ENCODE results near the gene LBX2. TPM values are rescaled to one million over a fixed set of nuclear protein-coding genes. Genes with fewer than 3 reads are reported as not detected.
A peak's percentile ranks its signal among the peaks of the same experiment; 100 is the strongest.

LBX2 gene
- total and polyA plus RNA-seq, 9 of the 15 experiments (the other 6 are each of a cell fraction or from before 2014, with no cell fraction given), result 0.39 to 6.2 (median 1.8) TPM; not detected in 1

DNA sequence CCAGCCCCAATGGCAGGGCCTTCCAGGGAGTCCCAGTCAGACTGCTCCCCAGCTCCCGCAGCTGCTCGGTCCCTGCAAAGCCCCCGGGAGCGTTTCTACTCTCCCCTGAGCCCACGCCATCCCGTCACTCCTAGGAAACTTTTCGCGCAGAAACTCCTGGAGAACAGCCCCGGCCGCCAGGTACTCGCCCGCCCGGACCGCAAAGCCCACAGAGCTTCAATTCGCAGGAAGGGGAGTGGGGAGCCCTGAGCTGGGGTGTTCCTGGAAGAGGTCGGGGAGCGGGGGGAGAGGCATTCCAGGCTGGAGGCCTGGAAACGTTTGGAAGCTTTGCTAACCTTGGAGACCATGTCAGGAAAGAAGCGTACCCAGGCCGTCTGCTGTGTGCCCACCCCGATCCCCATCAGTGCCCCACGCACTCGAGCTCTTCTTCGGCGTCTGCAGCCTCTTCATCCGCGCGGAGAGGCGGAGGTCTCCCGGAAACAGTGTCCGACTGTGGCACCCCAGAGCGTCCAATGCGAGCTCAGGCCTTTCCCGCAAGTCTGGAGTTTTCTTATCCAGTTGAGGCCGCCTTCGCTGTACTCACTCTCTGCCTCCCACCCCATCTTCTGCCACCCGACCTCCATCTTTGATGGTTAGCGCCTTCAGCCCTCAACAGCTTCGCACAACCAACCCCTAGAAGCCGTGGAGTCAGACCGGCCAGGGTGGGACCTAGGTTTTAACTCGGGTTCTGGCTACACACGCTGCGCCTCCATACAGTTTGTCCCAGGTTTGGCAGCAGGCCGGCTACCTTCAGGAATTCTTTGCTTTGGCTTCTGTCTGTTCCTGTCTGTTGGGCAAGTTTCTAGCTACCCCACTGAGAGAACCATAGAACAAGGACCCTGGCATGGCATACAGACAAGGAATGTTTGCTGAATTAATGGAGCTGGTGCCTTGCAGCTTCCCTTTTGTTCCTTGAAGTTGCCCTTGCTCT, 4.4 kb upstream of the LBX2 start (continued):
- peak; percentile 69 for TF ChIP-seq RBBP5 (IDR thresholded peaks at IDR 0.05; ENCODE audit: borderline replicate concordance, insufficient read depth, low read length, poor library complexity, severe bottlenecking)
- no peak for TF ChIP-seq BRD9 (IDR thresholded peaks at IDR 0.05; ENCODE audit: low read depth, partially characterized antibody)

DNA sequence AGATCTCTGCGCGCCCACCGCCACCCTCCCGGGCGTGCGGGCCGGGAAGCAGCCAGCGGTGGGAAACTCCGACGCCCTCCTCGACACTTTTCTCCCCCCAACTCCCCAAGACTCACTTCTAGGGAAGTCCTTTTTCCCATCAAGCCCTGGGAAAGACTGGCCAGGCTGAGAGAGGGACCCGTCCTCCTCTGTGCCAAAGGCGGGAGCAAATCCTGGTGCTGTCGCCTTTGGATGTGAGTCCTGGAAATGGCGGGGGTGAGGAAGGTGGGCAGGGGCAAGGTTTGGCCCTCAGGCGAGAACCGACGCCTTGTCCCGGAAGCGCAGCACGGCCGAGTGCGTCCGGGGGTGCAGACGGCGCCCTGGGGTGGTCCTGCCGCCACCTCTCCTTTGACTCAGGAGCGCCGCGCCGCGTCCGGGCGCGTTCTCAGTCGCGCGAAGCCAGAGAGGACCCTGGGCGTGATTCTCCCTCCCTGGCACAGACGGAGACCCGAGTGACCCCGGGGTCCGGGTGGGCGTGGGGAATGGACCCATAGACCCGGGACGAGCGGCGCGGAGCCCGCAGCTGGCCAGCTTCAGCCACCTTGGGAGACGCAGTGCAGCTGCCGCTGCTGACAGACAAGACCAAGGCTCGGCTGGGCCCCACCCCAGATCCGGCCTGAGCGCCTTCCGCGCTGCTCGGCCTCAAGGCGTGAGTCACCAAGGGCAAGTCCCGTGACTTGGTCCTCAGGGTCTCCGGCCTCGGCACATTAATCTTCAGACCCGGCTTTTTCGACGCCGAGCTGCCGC, 3.5 kb upstream of the LBX2 start:
- peak; percentile 82 for ATAC-seq
- peak overlapping the region; percentile 97 for H2AFZ ChIP-seq (ENCODE audit: low read depth, low read length)
- WGBS (ENCODE audit: insufficient coverage, low coverage, missing lambda C conversion rate), result under 1% methylated on average over 60 of the region's 67 CpGs
- no peaks in the 10 kb centered on the region for H3K9me3 ChIP-seq (replicated peaks; ENCODE audit: control insufficient read depth, insufficient read depth, low read depth, low read length)
- in situ Hi-C loops (cut with MboI) (no loop called here), intact Hi-C loops (cut with micrococcal nuclease) (loop anchor here (1.0 to 5.0 kb wide), 2 partner anchors 20 to 69 kb away; partner anchors contain the start of gene TTC31)
- H3K9ac ChIP-seq (ENCODE audit: insufficient read depth in 1 of 2, low read depth in 2 of 2, low read length in 2 of 2), result peak overlapping the region; percentile 87 to 94
- peak; percentile 89 for FAIRE-seq
- peaks cover 46% of the 10 kb centered on the region for H3K79me2 ChIP-seq (ENCODE audit: control insufficient read depth, insufficient read depth, low read length)
- no peaks in the 10 kb centered on the region for H4K20me1 ChIP-seq (replicated peaks; ENCODE audit: control insufficient read depth, insufficient read depth, low read length)
- peak overlapping the region; percentile 79 for H3K27ac ChIP-seq (ENCODE audit: extremely low read depth, low read depth, low read length)
- peak overlapping the region; percentile 95 for H3K4me2 ChIP-seq (ENCODE audit: insufficient read depth, low read length)
- BruUV-seq (replicated peaks), result no TSS peak
- H3K4me1 ChIP-seq (replicated peaks in 1 of 2; ENCODE audit: control insufficient read depth in 2 of 2, insufficient read depth in 2 of 2, low read length in 2 of 2), result peaks cover 29 to 69% of the 10 kb centered on the region in 2 experiments; a peak in 4 of 5 replicates
- ChIA-PET CTCF (ENCODE audit: low intra/inter-chr PET ratio) (no interaction called here), POLR2A (interaction anchor here (0.6 to 1.6 kb wide), 13 partner anchors 9 to 440 kb away, joined by 3 to 6 read pairs (median 4); partner anchors contain the start of genes AUP1, CCDC142, HTRA2 and TTC31)
- H3K4me3 ChIP-seq, result peak overlapping the region; percentile 40
- H3K9me1 ChIP-seq (ENCODE audit: control insufficient read depth, insufficient read depth, low read length), result no peaks in the 10 kb centered on the region
- peak; percentile 77 to 94 (median 86) for DNase-seq (ENCODE audit: extremely low read depth in 1 of 4, low spot score in 3 of 4)
- H3K27me3 ChIP-seq (ENCODE audit: control insufficient read depth in 2 of 2, insufficient read depth in 2 of 2, low read length in 2 of 2), result no peaks in the 10 kb centered on the region
- H3K36me3 ChIP-seq (ENCODE audit: control insufficient read depth, insufficient read depth, low read length), result peaks cover 13% of the 10 kb centered on the region; the same call in 2 of the 3 replicates
- TF ChIP-seq FOSL1 (tag; conservative IDR thresholded peaks at IDR 0.05) (peak; percentile 98), SMAD4 (CRISPR knock-in tag; conservative IDR thresholded peaks at IDR 0.05) (peak; percentile 89; the same call in 1 of the 2 replicates), PHB (CRISPR knock-in tag; IDR thresholded peaks at IDR 0.05) (peak; percentile 64; the same call in 1 of the 2 replicates), NR2F6 (CRISPR knock-in tag; IDR thresholded peaks at IDR 0.05) (no peak), NBN (IDR thresholded peaks at IDR 0.05; ENCODE audit: low read depth) (0 out of 2 replicates have a peak, but pooled peaks have one; percentile 20), CSDE1 (IDR thresholded peaks at IDR 0.05) (no peak), DPF2 (IDR thresholded peaks at IDR 0.05) (peak; percentile 67; the same call in 1 of the 2 replicates), CBX3 (IDR thresholded peaks at IDR 0.05; ENCODE audit: borderline replicate concordance in 1 of 2, low read length in 2 of 2) (peak in 1 of 2 experiments; percentile 68; a peak in 1 of 3 replicates), JUN (IDR thresholded peaks at IDR 0.05; ENCODE audit: borderline replicate concordance, low read depth, low read length) (peak; percentile 87), JUN (CRISPR knock-in tag; IDR thresholded peaks at IDR 0.05; ENCODE audit: borderline replicate concordance) (0 out of 2 replicates have a peak, but pooled peaks have one; percentile 10)
- TF ChIP-seq, protein P1, sequence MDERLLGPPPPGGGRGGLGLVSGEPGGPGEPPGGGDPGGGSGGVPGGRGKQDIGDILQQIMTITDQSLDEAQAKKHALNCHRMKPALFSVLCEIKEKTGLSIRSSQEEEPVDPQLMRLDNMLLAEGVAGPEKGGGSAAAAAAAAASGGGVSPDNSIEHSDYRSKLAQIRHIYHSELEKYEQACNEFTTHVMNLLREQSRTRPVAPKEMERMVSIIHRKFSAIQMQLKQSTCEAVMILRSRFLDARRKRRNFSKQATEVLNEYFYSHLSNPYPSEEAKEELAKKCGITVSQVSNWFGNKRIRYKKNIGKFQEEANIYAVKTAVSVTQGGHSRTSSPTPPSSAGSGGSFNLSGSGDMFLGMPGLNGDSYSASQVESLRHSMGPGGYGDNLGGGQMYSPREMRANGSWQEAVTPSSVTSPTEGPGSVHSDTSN (CRISPR knock-in tag; IDR thresholded peaks at IDR 0.05; ENCODE audit: low read depth), result no peak
- TF ChIP-seq, protein P1 (tag; conservative IDR thresholded peaks at IDR 0.05; ENCODE audit: low read depth), result peak; percentile 41; the same call in 1 of the 2 replicates

Measured in K562 (cell line).